ENCODE measurements around the gene FAR2.
"Not testable (repeated sequence)": the region's sequence is repeated elsewhere in the genome, so short reads cannot be mapped to it uniquely, and the experiment has no call there.

The FAR2 gene

GRCh38 chr12:29234965-29235626, 86.0 kb downstream of the FAR2 start:
- peak; percentile 21 for DNase-seq (ENCODE audit: low spot score)

- peak; percentile 8 for DNase-seq (ENCODE audit: low spot score)
Observed at GRCh38 chr12:29238822-29239291, 89.8 kb downstream of the FAR2 start.

GRCh38 chr12:29239336-29239735, 90.3 kb downstream of the FAR2 start:
- no peak for DNase-seq (ENCODE audit: low spot score)

GRCh38 chr12:29240441-29240840, 91.4 kb downstream of the FAR2 start:
- no peak for DNase-seq (ENCODE audit: low spot score)

GRCh38 chr12:29241821-29242591, 92.9 kb downstream of the FAR2 start:
- DNase-seq (ENCODE audit: low spot score) = peak; percentile 86

GRCh38 chr12:29242921-29243431, 93.9 kb downstream of the FAR2 start:
- no peak for DNase-seq (ENCODE audit: low spot score)

GRCh38 chr12:29244159-29244765, 95.2 kb downstream of the FAR2 start:
- DNase-seq (ENCODE audit: low spot score) = no peak

- no peak for DNase-seq (ENCODE audit: low spot score)
Observed at GRCh38 chr12:29245246-29245645, 96.2 kb downstream of the FAR2 start.

GRCh38 chr12:29249930-29250329, 100.9 kb downstream of the FAR2 start:
- DNase-seq (ENCODE audit: low spot score) = no peak

- no peak for DNase-seq (ENCODE audit: low spot score)
Observed at GRCh38 chr12:29253906-29254625, 105.0 kb downstream of the FAR2 start.

- DNase-seq (ENCODE audit: low spot score) = no peak
Observed at GRCh38 chr12:29255042-29255441, 106.0 kb downstream of the FAR2 start.

GRCh38 chr12:29256598-29256997, 107.5 kb downstream of the FAR2 start:
- no peak for DNase-seq (ENCODE audit: low spot score)

- not testable (repeated sequence) for DNase-seq (ENCODE audit: low spot score)
Observed at GRCh38 chr12:29257687-29258086, 108.6 kb downstream of the FAR2 start.

GRCh38 chr12:29264424-29264823, 115.3 kb downstream of the FAR2 start:
- no peak for DNase-seq (ENCODE audit: low spot score)

- DNase-seq (ENCODE audit: low spot score) = no peak
Observed at GRCh38 chr12:29269706-29270408, 120.8 kb downstream of the FAR2 start.

GRCh38 chr12:29270446-29270845, 121.4 kb downstream of the FAR2 start:
- no peak for DNase-seq (ENCODE audit: low spot score)

- DNase-seq (ENCODE audit: low spot score) = no peak
Observed at GRCh38 chr12:29273178-29273843, 124.2 kb downstream of the FAR2 start.

- DNase-seq (ENCODE audit: low spot score) = no peak
Observed at GRCh38 chr12:29275834-29276233, 126.8 kb downstream of the FAR2 start.

- DNase-seq (ENCODE audit: low spot score) = no peak
Observed at GRCh38 chr12:29277231-29277630, 128.2 kb downstream of the FAR2 start.

GRCh38 chr12:29278673-29279420, 129.8 kb downstream of the FAR2 start:
- DNase-seq (ENCODE audit: low spot score) = no peak
